HG03175 (cell line): ENCODE results near the gene SLC2A2.
"Not testable (repeated sequence)": the region's sequence is repeated elsewhere in the genome, so short reads cannot be mapped to it uniquely, and the experiment has no call there.

Source experiments
- ATAC-seq: cut with Tn5 transposase; IDR thresholded peaks from one replicate; pipeline ENCODE4 v1.9.1; 2021; ENCODE audit warnings: mild to moderate bottlenecking, moderate library complexity; ENCODE audit not compliant: unreplicated experiment

The SLC2A2 gene

GRCh38 chr3:170989100-170989648, 37.3 kb downstream of the SLC2A2 start:
- no peak for ATAC-seq

- ATAC-seq: no peak
These were observed 38.1 kb downstream of the SLC2A2 start for GRCh38 chr3:170988378-170988777.

- ATAC-seq: no peak
These were observed 41.2 kb downstream of the SLC2A2 start for GRCh38 chr3:170985304-170985703.

- peak; percentile 99 for ATAC-seq
These were observed 43.8 kb downstream of the SLC2A2 start for GRCh38 chr3:170982733-170983132.

- no peak for ATAC-seq
These were observed 46.1 kb downstream of the SLC2A2 start for GRCh38 chr3:170980399-170980798.

GRCh38 chr3:170977949-170978745, 48.4 kb downstream of the SLC2A2 start:
- no peak for ATAC-seq

GRCh38 chr3:170976190-170976519, 50.4 kb downstream of the SLC2A2 start:
- ATAC-seq: no peak

- no peak for ATAC-seq
These were observed 51.0 kb downstream of the SLC2A2 start for GRCh38 chr3:170975283-170976189.

- ATAC-seq: no peak
These were observed 51.6 kb downstream of the SLC2A2 start for GRCh38 chr3:170974872-170975271.

GRCh38 chr3:170972917-170973316, 53.6 kb downstream of the SLC2A2 start:
- not testable (repeated sequence) for ATAC-seq

- no peak for ATAC-seq
These were observed 59.4 kb downstream of the SLC2A2 start for GRCh38 chr3:170967126-170967525.

- ATAC-seq: no peak
These were observed 60.0 kb downstream of the SLC2A2 start for GRCh38 chr3:170966495-170966894.

- ATAC-seq: no peak
These were observed 64.1 kb downstream of the SLC2A2 start for GRCh38 chr3:170962411-170962810.

- no peak for ATAC-seq
These were observed 64.7 kb downstream of the SLC2A2 start for GRCh38 chr3:170961616-170962400.

GRCh38 chr3:170959457-170959856, 67.1 kb downstream of the SLC2A2 start:
- ATAC-seq: no peak

GRCh38 chr3:170956647-170957046, 69.9 kb downstream of the SLC2A2 start:
- ATAC-seq: no peak

GRCh38 chr3:170953736-170954135, 72.8 kb downstream of the SLC2A2 start:
- ATAC-seq: no peak

- ATAC-seq: no peak
These were observed 73.3 kb downstream of the SLC2A2 start for GRCh38 chr3:170953229-170953628.

- no peak for ATAC-seq
These were observed 77.3 kb downstream of the SLC2A2 start for GRCh38 chr3:170949211-170949610.

- no peak for ATAC-seq
These were observed 79.3 kb downstream of the SLC2A2 start for GRCh38 chr3:170947018-170947769.
